ENCODE data around the gene SYNDIG1. TPM values are rescaled to one million over a fixed set of nuclear protein-coding genes. Genes with fewer than 3 reads are reported as not detected.

Gene SYNDIG1
- total RNA-seq, 1 experiment from 2014 or later, result 5.4 TPM

- no peak overlapping the region for H3K27ac ChIP-seq (ENCODE audit: insufficient read length, low read depth, low read length)
- H3K56ac ChIP-seq (ENCODE audit: insufficient read length, low read depth, low read length), result no peak overlapping the region
- no peak overlapping the region for H3K23ac ChIP-seq (ENCODE audit: insufficient read length, low read depth, low read length)
- H3K23me2 ChIP-seq (ENCODE audit: insufficient read length, low read depth, low read length, poor library complexity, severe bottlenecking), result no peaks in the 10 kb centered on the region
- H3K36me3 Mint-ChIP-seq (ENCODE audit: insufficient read depth in 1 of 3, low read depth in 3 of 3), result peaks cover 0 to 6% (median 3%) of the 10 kb centered on the region in 3 experiments; a peak in 4 of 7 replicates
- no peak overlapping the region for H2AFZ ChIP-seq (ENCODE audit: low read length)
- peaks cover 22 to 36% of the 10 kb centered on the region in 2 experiments for H3K4me1 Mint-ChIP-seq
- H3K27me3 Mint-ChIP-seq (ENCODE audit: low read depth), result peaks cover 13% of the 10 kb centered on the region
- no peaks in the 10 kb centered on the region for H4K20me1 ChIP-seq (ENCODE audit: control insufficient read depth, insufficient read depth, insufficient read length)
- no peak overlapping the region for H2AK5ac ChIP-seq (ENCODE audit: insufficient read length, low read length)
- no peak overlapping the region for H2BK120ac ChIP-seq (ENCODE audit: low read depth, low read length, poor library complexity, severe bottlenecking)
- DNase-seq, result no peak
- H2BK15ac ChIP-seq (ENCODE audit: low read depth, low read length), result no peak overlapping the region
- no peak overlapping the region for H4K91ac ChIP-seq (ENCODE audit: insufficient read length, low read depth, low read length)
- no peak overlapping the region for H2BK20ac ChIP-seq (ENCODE audit: low read depth, low read length, poor library complexity, severe bottlenecking)
- no peak overlapping the region for H3K4me2 ChIP-seq (ENCODE audit: insufficient read depth, insufficient read length, low read length)
- H2BK12ac ChIP-seq (ENCODE audit: insufficient read length, low read depth, low read length), result no peak overlapping the region
- H3K9me3 ChIP-seq (ENCODE audit: control insufficient read depth, low read depth, low read length), result no peaks in the 10 kb centered on the region
- no peak overlapping the region for H4K8ac ChIP-seq (replicated peaks; ENCODE audit: insufficient read length, low read depth, low read length)
- peaks cover 2% of the 10 kb centered on the region; the same call in 1 of the 2 replicates for H3K4me1 ChIP-seq (ENCODE audit: insufficient read depth, low read length)
- H3K14ac ChIP-seq (ENCODE audit: insufficient read depth, low read length), result no peak overlapping the region
- no peaks in the 10 kb centered on the region for H3K27me3 ChIP-seq (ENCODE audit: insufficient read depth, low read length)
- H3K27ac Mint-ChIP-seq, result peak overlapping the region in 2 of 3 experiments; percentile 26; a peak in 2 of 7 replicates
- no peak overlapping the region for H3K4me3 Mint-ChIP-seq
- H3K79me2 ChIP-seq (ENCODE audit: insufficient read depth, low read length), result no peaks in the 10 kb centered on the region; the same call in 1 of the 2 replicates
- H3T11ph ChIP-seq (ENCODE audit: low read length), result no peak overlapping the region
- no peak overlapping the region for H2BK5ac ChIP-seq (ENCODE audit: insufficient read length, low read length)
- no peak overlapping the region for H4K5ac ChIP-seq (ENCODE audit: insufficient read length, low read depth, low read length)
- no CpG with 5 or more reads among the region's 4 CpGs for WGBS (ENCODE audit: extremely low coverage, insufficient read length, low lambda C conversion rate)
- H3K9ac ChIP-seq (ENCODE audit: extremely low read depth, insufficient read length, low read length), result no peak overlapping the region
- no peaks in the 10 kb centered on the region; a peak in 2 of 5 replicates for H3K9me3 Mint-ChIP-seq
- no peak overlapping the region for H3K4ac ChIP-seq (ENCODE audit: low read depth, low read length)
- H3K79me1 ChIP-seq (ENCODE audit: insufficient read depth, low read depth, low read length, poor library complexity, severe bottlenecking), result no peaks in the 10 kb centered on the region
- TF ChIP-seq, protein P1, sequence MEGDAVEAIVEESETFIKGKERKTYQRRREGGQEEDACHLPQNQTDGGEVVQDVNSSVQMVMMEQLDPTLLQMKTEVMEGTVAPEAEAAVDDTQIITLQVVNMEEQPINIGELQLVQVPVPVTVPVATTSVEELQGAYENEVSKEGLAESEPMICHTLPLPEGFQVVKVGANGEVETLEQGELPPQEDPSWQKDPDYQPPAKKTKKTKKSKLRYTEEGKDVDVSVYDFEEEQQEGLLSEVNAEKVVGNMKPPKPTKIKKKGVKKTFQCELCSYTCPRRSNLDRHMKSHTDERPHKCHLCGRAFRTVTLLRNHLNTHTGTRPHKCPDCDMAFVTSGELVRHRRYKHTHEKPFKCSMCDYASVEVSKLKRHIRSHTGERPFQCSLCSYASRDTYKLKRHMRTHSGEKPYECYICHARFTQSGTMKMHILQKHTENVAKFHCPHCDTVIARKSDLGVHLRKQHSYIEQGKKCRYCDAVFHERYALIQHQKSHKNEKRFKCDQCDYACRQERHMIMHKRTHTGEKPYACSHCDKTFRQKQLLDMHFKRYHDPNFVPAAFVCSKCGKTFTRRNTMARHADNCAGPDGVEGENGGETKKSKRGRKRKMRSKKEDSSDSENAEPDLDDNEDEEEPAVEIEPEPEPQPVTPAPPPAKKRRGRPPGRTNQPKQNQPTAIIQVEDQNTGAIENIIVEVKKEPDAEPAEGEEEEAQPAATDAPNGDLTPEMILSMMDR (conservative IDR thresholded peaks at IDR 0.05), result no peak
- H3K18ac ChIP-seq (ENCODE audit: insufficient read length, low read depth, low read length), result no peak overlapping the region
Observed at GRCh38 chr20:24479106-24479505, 9.7 kb downstream of the SYNDIG1 start.
